Measurements from ENCODE around the gene GABRD. TPM values are rescaled to one million over a fixed set of nuclear protein-coding genes. Genes with fewer than 3 reads are reported as not detected.

GABRD gene
- total RNA-seq, 1 donor from 2014 or later = 2.5 TPM

DNA sequence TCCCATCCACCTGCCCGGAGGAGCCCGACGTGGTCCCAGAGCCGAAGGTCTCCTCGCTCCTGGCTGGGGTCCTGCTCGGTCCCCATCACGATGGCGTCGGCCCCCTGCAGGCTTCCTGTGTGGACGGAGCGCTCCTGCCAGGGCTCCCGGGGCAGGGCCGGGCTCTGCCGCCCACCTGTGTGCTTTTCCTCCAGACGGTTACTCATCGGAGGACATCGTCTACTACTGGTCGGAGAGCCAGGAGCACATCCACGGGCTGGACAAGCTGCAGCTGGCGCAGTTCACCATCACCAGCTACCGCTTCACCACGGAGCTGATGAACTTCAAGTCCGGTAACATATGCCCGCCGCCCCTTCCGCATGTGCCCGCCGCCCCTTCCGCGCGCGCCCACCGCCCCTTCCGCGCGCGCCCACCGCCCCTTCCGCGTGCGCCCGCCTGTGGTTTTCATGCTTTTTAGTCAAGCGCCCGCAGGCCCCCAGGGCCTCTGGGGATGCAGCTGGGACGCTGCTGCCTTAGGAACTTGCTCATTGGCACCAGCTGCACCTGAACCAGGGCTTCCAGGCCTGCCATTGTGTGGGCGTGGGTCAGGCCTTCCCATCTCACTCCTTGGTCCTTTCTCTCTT lies 8.9 kb downstream of the GABRD start:
- no peak overlapping the region for H3K27ac Mint-ChIP-seq (ENCODE audit: unreplicated experiment)
- H3K27me3 Mint-ChIP-seq (ENCODE audit: unreplicated experiment) = peaks cover 4% of the 10 kb centered on the region
- H3K4me3 Mint-ChIP-seq (ENCODE audit: unreplicated experiment) = no peak overlapping the region
- DNase-seq = no peak
- no peaks in the 10 kb centered on the region for H3K4me1 Mint-ChIP-seq (ENCODE audit: low read depth, unreplicated experiment)
- no peak for TF ChIP-seq CTCF (IDR thresholded peaks at IDR 0.05; ENCODE audit: partially characterized antibody, unreplicated experiment)
- H3K9me3 Mint-ChIP-seq (ENCODE audit: unreplicated experiment) = no peaks in the 10 kb centered on the region
- no peaks in the 10 kb centered on the region for H3K36me3 Mint-ChIP-seq (ENCODE audit: unreplicated experiment)

DNA sequence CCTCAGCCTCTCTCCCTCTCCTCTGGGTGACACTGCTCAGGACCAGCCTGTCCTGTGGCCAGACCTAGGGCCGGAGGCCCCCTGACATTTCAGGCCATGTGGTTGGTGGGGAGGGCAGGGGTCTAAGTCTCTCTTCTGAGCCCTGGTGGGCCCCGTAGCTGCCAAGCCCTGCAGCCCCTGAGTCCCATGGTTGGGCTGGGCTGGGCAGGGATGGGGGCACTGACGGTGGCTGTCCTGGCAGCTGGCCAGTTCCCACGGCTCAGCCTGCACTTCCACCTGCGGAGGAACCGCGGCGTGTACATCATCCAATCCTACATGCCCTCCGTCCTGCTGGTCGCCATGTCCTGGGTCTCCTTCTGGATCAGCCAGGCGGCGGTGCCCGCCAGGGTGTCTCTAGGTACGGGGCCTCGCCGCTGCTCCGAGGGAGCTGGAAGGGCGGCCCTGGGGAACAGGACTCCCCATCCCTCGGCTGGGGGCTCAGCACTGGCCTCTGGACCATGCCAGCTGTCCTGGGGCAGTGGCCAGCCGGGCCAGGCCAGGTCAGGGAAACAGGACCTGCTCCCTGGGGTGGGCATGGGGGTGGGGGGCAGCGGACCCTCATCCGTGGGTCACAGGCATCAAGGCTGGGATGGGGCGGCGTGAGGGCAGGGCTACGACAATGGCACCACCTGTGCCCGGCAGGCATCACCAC lies 9.9 kb downstream of the GABRD start:
- Mint-ChIP-seq H3K4me1 (ENCODE audit: low read depth, unreplicated experiment) (no peaks in the 10 kb centered on the region), H3K9me3 (ENCODE audit: unreplicated experiment) (peaks cover 1% of the 10 kb centered on the region), H3K36me3 (ENCODE audit: unreplicated experiment) (no peaks in the 10 kb centered on the region), H3K27me3 (ENCODE audit: unreplicated experiment) (peaks cover 5% of the 10 kb centered on the region), H3K4me3 (ENCODE audit: unreplicated experiment) (no peak overlapping the region), H3K27ac (ENCODE audit: unreplicated experiment) (no peak overlapping the region)
- DNase-seq = no peak
- no peak for TF ChIP-seq CTCF (IDR thresholded peaks at IDR 0.05; ENCODE audit: partially characterized antibody, unreplicated experiment)

GRCh38 chr1:2029561-2029960 lies 10.4 kb downstream of the GABRD start:
- Mint-ChIP-seq H3K36me3 (ENCODE audit: unreplicated experiment) (no peaks in the 10 kb centered on the region), H3K4me3 (ENCODE audit: unreplicated experiment) (no peak overlapping the region), H3K9me3 (ENCODE audit: unreplicated experiment) (peaks cover 1% of the 10 kb centered on the region), H3K4me1 (ENCODE audit: low read depth, unreplicated experiment) (no peaks in the 10 kb centered on the region), H3K27me3 (ENCODE audit: unreplicated experiment) (peaks cover 5% of the 10 kb centered on the region), H3K27ac (ENCODE audit: unreplicated experiment) (no peak overlapping the region)
- TF ChIP-seq CTCF (IDR thresholded peaks at IDR 0.05; ENCODE audit: partially characterized antibody, unreplicated experiment) = no peak
- no peak for DNase-seq

DNA sequence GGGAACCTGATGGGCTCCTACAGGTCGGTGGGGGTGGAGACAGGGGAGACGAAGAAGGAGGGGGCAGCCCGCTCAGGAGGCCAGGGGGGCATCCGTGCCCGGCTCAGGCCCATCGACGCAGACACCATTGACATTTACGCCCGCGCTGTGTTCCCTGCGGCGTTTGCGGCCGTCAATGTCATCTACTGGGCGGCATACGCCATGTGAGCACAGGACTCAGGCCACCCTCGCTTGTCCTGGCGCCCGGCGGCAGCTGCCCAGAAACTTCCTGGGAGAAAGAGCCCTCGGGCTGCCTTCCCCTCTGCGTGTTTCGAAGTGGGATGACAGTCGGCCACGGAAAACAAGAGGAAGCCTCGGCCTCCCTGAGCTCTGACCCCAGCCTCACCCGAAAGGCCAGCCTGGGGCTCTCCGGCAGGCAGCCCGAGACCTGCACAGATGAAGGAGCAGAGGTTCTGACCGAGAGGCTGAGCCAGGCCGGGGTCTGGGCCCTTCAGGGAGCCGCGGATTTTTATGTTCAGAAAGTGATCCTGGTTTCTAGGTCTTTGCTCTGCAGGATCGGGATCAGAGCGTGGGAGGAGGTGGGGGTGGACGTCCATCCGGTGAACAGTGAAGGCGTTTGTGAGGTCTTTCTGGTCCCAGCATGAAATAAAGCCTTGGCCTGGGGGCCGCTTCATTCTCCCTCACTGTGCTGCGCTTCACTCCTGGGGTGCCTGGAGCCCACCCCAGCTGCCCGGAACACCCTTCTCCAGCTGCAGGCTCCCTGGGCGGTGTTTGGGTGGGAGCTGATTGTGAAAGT lies 11.1 kb downstream of the GABRD start:
- Mint-ChIP-seq H3K4me1 (ENCODE audit: low read depth, unreplicated experiment) (no peaks in the 10 kb centered on the region), H3K27ac (ENCODE audit: unreplicated experiment) (no peak overlapping the region), H3K9me3 (ENCODE audit: unreplicated experiment) (peaks cover 1% of the 10 kb centered on the region), H3K27me3 (ENCODE audit: unreplicated experiment) (peaks cover 5% of the 10 kb centered on the region), H3K36me3 (ENCODE audit: unreplicated experiment) (no peaks in the 10 kb centered on the region), H3K4me3 (ENCODE audit: unreplicated experiment) (no peak overlapping the region)
- TF ChIP-seq CTCF (IDR thresholded peaks at IDR 0.05; ENCODE audit: partially characterized antibody, unreplicated experiment) = no peak
- peak; percentile 15 for DNase-seq

Measured in glutamatergic neuron (in vitro differentiated cells).